PC-9 (cell line): Measurements from ENCODE around the gene CFAP251. TPM values are rescaled to one million over a fixed set of nuclear protein-coding genes. Genes with fewer than 3 reads are reported as not detected.

ENCODE experiments used
- BruUV-seq: library from RNA; stranded (reverse); fragments of 400-500 nt; replicated peaks from 2 replicates; lab custom pipeline; 2021; lab: Mats Ljungman, UMichigan
- CTCF ChIA-PET: fragments of 300-600 bp; sonication (Branson Sonifier 250); formaldehyde crosslinking; loops from one replicate; lab custom pipeline; 2022; ENCODE audit warnings: antibody characterized with exemption; lab: Charles Lee
- POLR2A ChIA-PET: fragments of 300-600 bp; sonication (Branson Sonifier 250); formaldehyde crosslinking; loops from one replicate; lab custom pipeline; 2022; ENCODE audit warnings: antibody characterized with exemption; ENCODE audit not compliant: unreplicated experiment; lab: Charles Lee
- DNase-seq, 2 experiments: peaks; one replicate each; pipeline versions ENCODE4 v3.0.0 to v3.0.0-alpha.2; 2015 to 2022; ENCODE audit warnings: mixed read lengths in 1 of 2
- H2AFZ ChIP-seq: fragments of 200-600 bp; sonication (generic); 2 replicates; pipeline ENCODE4 v1.8.1; 2017; ENCODE audit warnings: antibody characterized with exemption
- H3F3A ChIP-seq: fragments of 200-600 bp; sonication (generic); 2 replicates; pipeline ENCODE4 v1.8.1; 2017; ENCODE audit warnings: antibody characterized with exemption, mild to moderate bottlenecking, low read depth; ENCODE audit not compliant: insufficient read depth
- H3K27ac ChIP-seq: fragments of 200-600 bp; sonication (generic); 2 replicates; pipeline ENCODE4 v1.6.1; 2016; ENCODE audit warnings: mixed run types
- H3K27me3 ChIP-seq: fragments of 200-600 bp; sonication (generic); 2 replicates; pipeline ENCODE4 v1.6.1; 2016; ENCODE audit warnings: low read depth, mixed run types; ENCODE audit not compliant: insufficient read depth
- H3K36me3 ChIP-seq: fragments of 200-600 bp; sonication (generic); 2 replicates; pipeline ENCODE4 v1.6.1; 2016; ENCODE audit warnings: low read depth, mixed run types
- H3K4me1 ChIP-seq: fragments of 200-600 bp; sonication (generic); replicated peaks from 2 replicates; pipeline ENCODE4 v1.6.1; 2016; ENCODE audit warnings: mixed run types; ENCODE audit not compliant: insufficient read depth
- H3K4me2 ChIP-seq: fragments of 200-600 bp; sonication (generic); 2 replicates; pipeline ENCODE4 v1.6.1; 2017; ENCODE audit warnings: mixed run types
- H3K4me3 ChIP-seq: fragments of 200-600 bp; sonication (generic); 2 replicates; pipeline ENCODE4 v1.6.1; 2016; ENCODE audit warnings: mixed run types
- H3K79me2 ChIP-seq: fragments of 200-600 bp; sonication (generic); 2 replicates; pipeline ENCODE4 v1.6.1; 2017; ENCODE audit warnings: low read depth, mixed run types
- H3K9me2 ChIP-seq: fragments of 200-600 bp; sonication (generic); 2 replicates; pipeline ENCODE4 v1.8.1; 2017; ENCODE audit warnings: mild to moderate bottlenecking; ENCODE audit not compliant: insufficient read depth
- H3K9me3 ChIP-seq: fragments of 200-600 bp; sonication (generic); 2 replicates; pipeline ENCODE4 v1.8.1; 2016; ENCODE audit warnings: low read depth; ENCODE audit not compliant: insufficient read depth
- H4K20me1 ChIP-seq: fragments of 200-600 bp; sonication (generic); 2 replicates; pipeline ENCODE4 v1.8.1; 2017; ENCODE audit not compliant: insufficient read depth
- EZH2 ChIP-seq: fragments of 200-600 bp; sonication (generic); IDR thresholded peaks from 2 replicates; pipeline ENCODE4 v1.8.0; 2017; ENCODE audit warnings: antibody characterized with exemption, low read depth
- intact Hi-C: fragments of 100-400 bp; cut with micrococcal nuclease; formaldehyde crosslinking; loops from one replicate; pipeline ENCODE4 v1.10.0; 2022; ENCODE audit not compliant: unreplicated experiment
- total RNA-seq: library from RNA; stranded (reverse); gene quantifications from 2 replicates; pipeline ENCODE4 v1.2.3, GENCODE V29; 2021
- TF ChIP-seq, protein P1 (sequence below): fragments of 200-600 bp; sonication (generic); conservative IDR thresholded peaks from 2 replicates; pipeline ENCODE4 v1.6.1; 2017; ENCODE audit warnings: mixed run types, antibody characterized with exemption, mild to moderate bottlenecking, moderate library complexity

CFAP251 gene
- total RNA-seq, 1 experiment from 2014 or later: 4.3 TPM

DNA sequence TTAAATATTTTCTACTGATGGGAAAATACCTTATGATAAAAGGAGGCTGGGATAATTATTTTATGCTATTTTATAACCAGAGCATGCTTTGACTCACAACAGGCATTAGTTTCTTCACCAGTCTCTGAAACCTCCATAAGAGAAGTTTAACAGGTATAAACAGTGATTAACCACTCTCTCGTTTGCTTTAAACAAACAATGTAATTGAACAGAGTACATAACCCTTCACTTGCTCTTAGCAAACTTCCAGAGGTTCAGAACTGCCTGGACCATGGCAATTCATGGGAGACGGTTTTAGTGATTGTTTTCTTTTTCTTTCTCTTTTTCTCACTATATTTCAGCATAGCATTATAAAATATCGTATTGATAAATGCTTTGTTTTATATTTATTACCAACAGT is 35.3 kb downstream of the CFAP251 start:
- Histone ChIP-seq H3K27ac (no peak overlapping the region), H3K4me1 (no peaks in the 10 kb centered on the region), H2AFZ (no peak overlapping the region), H3F3A (0 out of 2 replicates have a peak, but pooled peaks cover 3% of the 10 kb centered on the region), H3K79me2 (no peaks in the 10 kb centered on the region), H3K4me2 (no peak overlapping the region), H3K27me3 (no peaks in the 10 kb centered on the region), H3K9me3 (no peaks in the 10 kb centered on the region), H3K9me2 (no peaks in the 10 kb centered on the region), H4K20me1 (no peaks in the 10 kb centered on the region), H3K4me3 (no peak overlapping the region), H3K36me3 (no peaks in the 10 kb centered on the region)
- intact Hi-C loops: no loop called here
- DNase-seq: no peak
- ChIA-PET POLR2A (no interaction called here), CTCF (no interaction called here)
- BruUV-seq: no TSS peak
- TF ChIP-seq, protein P1, sequence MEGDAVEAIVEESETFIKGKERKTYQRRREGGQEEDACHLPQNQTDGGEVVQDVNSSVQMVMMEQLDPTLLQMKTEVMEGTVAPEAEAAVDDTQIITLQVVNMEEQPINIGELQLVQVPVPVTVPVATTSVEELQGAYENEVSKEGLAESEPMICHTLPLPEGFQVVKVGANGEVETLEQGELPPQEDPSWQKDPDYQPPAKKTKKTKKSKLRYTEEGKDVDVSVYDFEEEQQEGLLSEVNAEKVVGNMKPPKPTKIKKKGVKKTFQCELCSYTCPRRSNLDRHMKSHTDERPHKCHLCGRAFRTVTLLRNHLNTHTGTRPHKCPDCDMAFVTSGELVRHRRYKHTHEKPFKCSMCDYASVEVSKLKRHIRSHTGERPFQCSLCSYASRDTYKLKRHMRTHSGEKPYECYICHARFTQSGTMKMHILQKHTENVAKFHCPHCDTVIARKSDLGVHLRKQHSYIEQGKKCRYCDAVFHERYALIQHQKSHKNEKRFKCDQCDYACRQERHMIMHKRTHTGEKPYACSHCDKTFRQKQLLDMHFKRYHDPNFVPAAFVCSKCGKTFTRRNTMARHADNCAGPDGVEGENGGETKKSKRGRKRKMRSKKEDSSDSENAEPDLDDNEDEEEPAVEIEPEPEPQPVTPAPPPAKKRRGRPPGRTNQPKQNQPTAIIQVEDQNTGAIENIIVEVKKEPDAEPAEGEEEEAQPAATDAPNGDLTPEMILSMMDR: no peak
- no peak for TF ChIP-seq EZH2

DNA sequence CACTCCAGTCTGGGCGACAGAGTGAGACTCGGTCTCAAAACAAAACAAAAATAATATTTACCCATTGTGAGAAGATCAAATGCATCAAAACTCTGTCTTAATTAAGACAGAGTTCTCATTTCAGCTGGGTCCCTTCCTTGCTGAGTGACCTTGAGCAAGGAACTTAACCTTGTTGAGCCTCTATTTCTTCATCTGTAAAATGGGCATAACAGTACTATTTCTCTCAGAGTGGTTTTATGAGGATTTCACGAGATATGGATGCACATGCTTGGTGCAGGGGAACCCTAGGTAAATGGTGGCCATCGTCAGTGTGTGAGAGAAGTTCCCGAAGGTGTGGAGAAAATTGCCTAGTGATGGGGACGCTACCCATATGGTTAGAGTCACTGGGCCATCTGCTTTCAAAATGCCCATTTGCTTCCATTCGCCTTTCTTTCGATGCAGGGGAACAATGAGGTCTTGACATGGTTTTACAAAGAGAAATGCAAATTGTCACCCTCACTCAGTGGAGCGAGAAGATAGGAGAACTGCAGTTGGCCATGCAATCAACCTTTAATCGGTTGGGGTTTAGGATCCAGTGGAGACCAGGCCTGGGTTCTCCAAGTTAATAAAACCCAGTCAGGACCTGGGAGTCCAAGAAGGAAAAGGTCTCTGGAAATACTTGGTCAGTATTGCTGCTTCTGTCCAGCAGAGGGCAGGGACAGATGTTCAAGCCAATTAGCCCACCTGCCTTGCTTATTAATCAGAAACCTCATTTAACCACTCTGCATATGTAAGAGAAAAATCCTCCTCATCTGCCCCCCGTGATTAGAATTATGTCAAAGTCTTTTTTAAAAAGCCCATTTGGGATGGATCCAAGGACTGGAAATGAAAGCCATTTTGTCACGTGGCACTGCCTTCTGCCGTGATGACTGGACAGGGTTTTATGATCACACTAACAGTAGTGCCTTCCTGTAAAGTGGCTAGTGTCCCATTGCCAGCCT is 37.2 kb downstream of the CFAP251 start:
- TF ChIP-seq, protein P1: peak; percentile 65
- TF ChIP-seq EZH2: no peak
- no peaks in the 10 kb centered on the region for H3K79me2 ChIP-seq
- no peaks in the 10 kb centered on the region for H3K9me3 ChIP-seq
- H3K4me1 ChIP-seq: no peaks in the 10 kb centered on the region
- ChIA-PET POLR2A (no interaction called here), CTCF (no interaction called here)
- H3K27me3 ChIP-seq: no peaks in the 10 kb centered on the region
- no TSS peak for BruUV-seq
- H3K4me3 ChIP-seq: no peak overlapping the region
- no peak overlapping the region for H3K27ac ChIP-seq
- no peaks in the 10 kb centered on the region for H3K9me2 ChIP-seq
- intact Hi-C loops: no loop called here
- DNase-seq: no peak
- no peak overlapping the region for H3K4me2 ChIP-seq
- no peak overlapping the region for H2AFZ ChIP-seq
- no peaks in the 10 kb centered on the region for H3K36me3 ChIP-seq
- no peaks in the 10 kb centered on the region for H4K20me1 ChIP-seq
- no peaks in the 10 kb centered on the region for H3F3A ChIP-seq

- Histone ChIP-seq H3K9me2 (no peaks in the 10 kb centered on the region), H3K9me3 (no peaks in the 10 kb centered on the region), H3K4me3 (no peak overlapping the region), H3K27ac (no peak overlapping the region), H4K20me1 (no peaks in the 10 kb centered on the region), H3F3A (no peaks in the 10 kb centered on the region), H3K4me2 (no peak overlapping the region), H3K79me2 (no peaks in the 10 kb centered on the region), H2AFZ (no peak overlapping the region), H3K27me3 (no peaks in the 10 kb centered on the region), H3K4me1 (no peaks in the 10 kb centered on the region), H3K36me3 (no peaks in the 10 kb centered on the region)
- intact Hi-C loops: no loop called here
- CTCF ChIA-PET: no interaction called here
- no TSS peak for BruUV-seq
- POLR2A ChIA-PET: interaction anchor here (0.5 kb wide), 1 partner anchor 594 kb away, joined by 5 read pairs; no protein-coding TSS in a partner anchor
- TF ChIP-seq, protein P1: no peak
- no peak for TF ChIP-seq EZH2
- DNase-seq: no peak
Observed at GRCh38 chr12:121957861-121958515, 39.6 kb downstream of the CFAP251 start.
